ENCODE results near the gene ADISSP.

Gene ADISSP

GRCh38 chr20:3755269-3755668 lies 12.3 kb downstream of the ADISSP start:
- DNase-seq (ENCODE audit: low spot score) = no peak

GRCh38 chr20:3754276-3754630 lies 13.3 kb downstream of the ADISSP start:
- DNase-seq (ENCODE audit: low spot score) = no peak

GRCh38 chr20:3753501-3754275 lies 13.9 kb downstream of the ADISSP start:
- DNase-seq (ENCODE audit: low spot score) = no peak

GRCh38 chr20:3753098-3753497 lies 14.5 kb downstream of the ADISSP start:
- DNase-seq (ENCODE audit: low spot score) = peak; percentile 42

- DNase-seq (ENCODE audit: low spot score) = no peak
Measured at GRCh38 chr20:3752386-3752759, 15.2 kb downstream of the ADISSP start.

GRCh38 chr20:3751675-3752385 lies 15.7 kb downstream of the ADISSP start:
- DNase-seq (ENCODE audit: low spot score) = no peak

- DNase-seq (ENCODE audit: low spot score) = no peak
Measured at GRCh38 chr20:3751305-3751674, 16.3 kb downstream of the ADISSP start.

GRCh38 chr20:3749689-3750531 lies 17.6 kb downstream of the ADISSP start:
- DNase-seq (ENCODE audit: low spot score) = no peak

- no peak for DNase-seq (ENCODE audit: low spot score)
Measured at GRCh38 chr20:3749087-3749688, 18.4 kb downstream of the ADISSP start.

GRCh38 chr20:3748073-3748472 lies 19.5 kb downstream of the ADISSP start:
- DNase-seq (ENCODE audit: low spot score) = no peak

- DNase-seq (ENCODE audit: low spot score) = no peak
Measured at GRCh38 chr20:3747471-3747870, 20.1 kb downstream of the ADISSP start.

- DNase-seq (ENCODE audit: low spot score) = no peak
Measured at GRCh38 chr20:3745686-3746173, 21.8 kb downstream of the ADISSP start.

- DNase-seq (ENCODE audit: low spot score) = no peak
Measured at GRCh38 chr20:3744806-3745685, 22.5 kb downstream of the ADISSP start.

- DNase-seq (ENCODE audit: low spot score) = no peak
Measured at GRCh38 chr20:3744037-3744436, 23.5 kb downstream of the ADISSP start.

- DNase-seq (ENCODE audit: low spot score) = no peak
Measured at GRCh38 chr20:3743251-3743650, 24.3 kb downstream of the ADISSP start.

- DNase-seq (ENCODE audit: low spot score) = no peak
Measured at GRCh38 chr20:3741836-3742458, 25.6 kb downstream of the ADISSP start.

- no peak for DNase-seq (ENCODE audit: low spot score)
Measured at GRCh38 chr20:3740615-3741301, 26.8 kb downstream of the ADISSP start.

- no peak for DNase-seq (ENCODE audit: low spot score)
Measured at GRCh38 chr20:3739926-3740451, 27.6 kb downstream of the ADISSP start.
